ENCODE results near the gene ARHGEF4. TPM values are rescaled to one million over a fixed set of nuclear protein-coding genes. Genes with fewer than 3 reads are reported as not detected.

The ARHGEF4 gene
- total and polyA plus RNA-seq, 10 of the 15 experiments (the other 5 are each of a cell fraction or from before 2014, with no cell fraction given), result 0.02 to 0.24 (median 0.16) TPM; not detected in 6

DNA sequence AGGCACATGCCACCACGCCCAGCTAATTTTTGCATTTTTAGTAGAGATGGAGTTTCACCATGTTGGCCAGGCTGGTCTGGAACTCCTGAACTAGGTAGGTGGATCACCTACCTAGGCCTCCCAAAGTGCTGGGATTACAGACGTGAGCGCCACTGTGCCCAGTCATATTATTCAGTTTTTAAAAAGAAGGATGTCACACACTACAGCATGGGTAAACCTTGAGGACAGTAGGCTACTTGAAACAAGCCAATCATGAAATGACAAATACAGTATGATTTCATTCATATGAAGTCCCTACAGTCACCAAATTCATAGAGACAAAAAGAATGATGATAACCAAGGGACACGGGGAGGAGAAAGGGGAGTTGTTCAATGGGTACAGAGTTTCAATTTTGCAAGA is 31.1 kb upstream of the ARHGEF4 start:
- SMC1A ChIA-PET (ENCODE audit: uncharacterized antibody, unreplicated experiment), result no interaction called here
- Histone ChIP-seq H3K9ac (ENCODE audit: control insufficient read depth, insufficient read depth, low read length) (no peak overlapping the region), H3K9me3 (replicated peaks; ENCODE audit: control insufficient read depth, insufficient read depth, low read length) (no peaks in the 10 kb centered on the region), H3K4me2 (ENCODE audit: control insufficient read depth, insufficient read depth) (no peak overlapping the region), H4K20me1 (ENCODE audit: control insufficient read depth, insufficient read depth) (no peaks in the 10 kb centered on the region), H3K79me2 (ENCODE audit: control insufficient read depth, insufficient read depth, low read length) (no peaks in the 10 kb centered on the region), H3K27ac (ENCODE audit: control insufficient read depth, insufficient read depth) (no peak overlapping the region), H3K4me3 (no peak overlapping the region), H3K4me1 (ENCODE audit: control insufficient read depth, insufficient read depth, low read length) (no peaks in the 10 kb centered on the region), H3K27me3 (replicated peaks in 1 of 2; ENCODE audit: control insufficient read depth in 2 of 2, insufficient read depth in 2 of 2, low read length in 1 of 2) (no peaks in the 10 kb centered on the region), H3K36me3 (ENCODE audit: control insufficient read depth in 2 of 2, insufficient read depth in 2 of 2, low read length in 1 of 2) (no peaks in the 10 kb centered on the region), H2AFZ (ENCODE audit: control insufficient read depth, low read depth, low read length) (no peak overlapping the region)
- BruUV-seq (replicated peaks), result no TSS peak
- WGBS (ENCODE audit: insufficient coverage, insufficient replicate concordance, low lambda C conversion rate, missing lambda C conversion rate), result 39% methylated on average over 4 of the region's 4 CpGs
- RAD21 ChIA-PET (ENCODE audit: unreplicated experiment), result no interaction called here
- FAIRE-seq, result no peak
- POLR2A ChIA-PET, result no interaction called here
- CTCF ChIA-PET, result interaction anchor here (12.4 kb wide), 1 partner anchor 67 kb away, joined by 265 read pairs; no protein-coding TSS in a partner anchor
- TF ChIP-seq EP300 (IDR thresholded peaks at IDR 0.05; ENCODE audit: borderline replicate concordance in 1 of 2, control insufficient read depth in 1 of 2, low read depth in 2 of 2, low read length in 2 of 2), result no peak
- TF ChIP-seq CHD2 (IDR thresholded peaks at IDR 0.05; ENCODE audit: borderline replicate concordance, low read depth, low read length), result no peak
- TF ChIP-seq, protein P1, sequence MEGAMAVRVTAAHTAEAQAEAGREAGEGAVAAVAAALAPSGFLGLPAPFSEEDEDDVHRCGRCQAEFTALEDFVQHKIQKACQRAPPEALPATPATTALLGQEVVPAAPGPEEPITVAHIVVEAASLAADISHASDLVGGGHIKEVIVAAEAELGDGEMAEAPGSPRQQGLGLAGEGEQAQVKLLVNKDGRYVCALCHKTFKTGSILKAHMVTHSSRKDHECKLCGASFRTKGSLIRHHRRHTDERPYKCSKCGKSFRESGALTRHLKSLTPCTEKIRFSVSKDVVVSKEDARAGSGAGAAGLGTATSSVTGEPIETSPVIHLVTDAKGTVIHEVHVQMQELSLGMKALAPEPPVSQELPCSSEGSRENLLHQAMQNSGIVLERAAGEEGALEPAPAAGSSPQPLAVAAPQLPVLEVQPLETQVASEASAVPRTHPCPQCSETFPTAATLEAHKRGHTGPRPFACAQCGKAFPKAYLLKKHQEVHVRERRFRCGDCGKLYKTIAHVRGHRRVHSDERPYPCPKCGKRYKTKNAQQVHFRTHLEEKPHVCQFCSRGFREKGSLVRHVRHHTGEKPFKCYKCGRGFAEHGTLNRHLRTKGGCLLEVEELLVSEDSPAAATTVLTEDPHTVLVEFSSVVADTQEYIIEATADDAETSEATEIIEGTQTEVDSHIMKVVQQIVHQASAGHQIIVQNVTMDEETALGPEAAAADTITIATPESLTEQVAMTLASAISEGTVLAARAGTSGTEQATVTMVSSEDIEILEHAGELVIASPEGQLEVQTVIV (IDR thresholded peaks at IDR 0.05; ENCODE audit: borderline replicate concordance, partially characterized antibody), result no peak
- no peak for TF ChIP-seq STAT3 (IDR thresholded peaks at IDR 0.05; ENCODE audit: low read depth, low read length)
- TF ChIP-seq, protein P2, sequence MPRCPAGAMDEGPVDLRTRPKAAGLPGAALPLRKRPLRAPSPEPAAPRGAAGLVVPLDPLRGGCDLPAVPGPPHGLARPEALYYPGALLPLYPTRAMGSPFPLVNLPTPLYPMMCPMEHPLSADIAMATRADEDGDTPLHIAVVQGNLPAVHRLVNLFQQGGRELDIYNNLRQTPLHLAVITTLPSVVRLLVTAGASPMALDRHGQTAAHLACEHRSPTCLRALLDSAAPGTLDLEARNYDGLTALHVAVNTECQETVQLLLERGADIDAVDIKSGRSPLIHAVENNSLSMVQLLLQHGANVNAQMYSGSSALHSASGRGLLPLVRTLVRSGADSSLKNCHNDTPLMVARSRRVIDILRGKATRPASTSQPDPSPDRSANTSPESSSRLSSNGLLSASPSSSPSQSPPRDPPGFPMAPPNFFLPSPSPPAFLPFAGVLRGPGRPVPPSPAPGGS (IDR thresholded peaks at IDR 0.05; ENCODE audit: borderline replicate concordance, insufficient read depth, low read depth, low read length, poor library complexity, severe bottlenecking), result no peak
- TF ChIP-seq EED (IDR thresholded peaks at IDR 0.05; ENCODE audit: low read depth), result no peak
- TF ChIP-seq FOXM1 (IDR thresholded peaks at IDR 0.05; ENCODE audit: low read depth, low read length), result no peak
- no peak for TF ChIP-seq YY1 (IDR thresholded peaks at IDR 0.05; ENCODE audit: low read depth, low read length)
- TF ChIP-seq, protein P3, sequence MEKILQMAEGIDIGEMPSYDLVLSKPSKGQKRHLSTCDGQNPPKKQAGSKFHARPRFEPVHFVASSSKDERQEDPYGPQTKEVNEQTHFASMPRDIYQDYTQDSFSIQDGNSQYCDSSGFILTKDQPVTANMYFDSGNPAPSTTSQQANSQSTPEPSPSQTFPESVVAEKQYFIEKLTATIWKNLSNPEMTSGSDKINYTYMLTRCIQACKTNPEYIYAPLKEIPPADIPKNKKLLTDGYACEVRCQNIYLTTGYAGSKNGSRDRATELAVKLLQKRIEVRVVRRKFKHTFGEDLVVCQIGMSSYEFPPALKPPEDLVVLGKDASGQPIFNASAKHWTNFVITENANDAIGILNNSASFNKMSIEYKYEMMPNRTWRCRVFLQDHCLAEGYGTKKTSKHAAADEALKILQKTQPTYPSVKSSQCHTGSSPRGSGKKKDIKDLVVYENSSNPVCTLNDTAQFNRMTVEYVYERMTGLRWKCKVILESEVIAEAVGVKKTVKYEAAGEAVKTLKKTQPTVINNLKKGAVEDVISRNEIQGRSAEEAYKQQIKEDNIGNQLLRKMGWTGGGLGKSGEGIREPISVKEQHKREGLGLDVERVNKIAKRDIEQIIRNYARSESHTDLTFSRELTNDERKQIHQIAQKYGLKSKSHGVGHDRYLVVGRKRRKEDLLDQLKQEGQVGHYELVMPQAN (conservative IDR thresholded peaks at IDR 0.05), result no peak
- no peak for TF ChIP-seq KLF5 (IDR thresholded peaks at IDR 0.05; ENCODE audit: partially characterized antibody)
- no peak for TF ChIP-seq EZH2 (IDR thresholded peaks at IDR 0.05; ENCODE audit: borderline replicate concordance, control insufficient read depth, low read depth, low read length)
- TF ChIP-seq, protein P4, sequence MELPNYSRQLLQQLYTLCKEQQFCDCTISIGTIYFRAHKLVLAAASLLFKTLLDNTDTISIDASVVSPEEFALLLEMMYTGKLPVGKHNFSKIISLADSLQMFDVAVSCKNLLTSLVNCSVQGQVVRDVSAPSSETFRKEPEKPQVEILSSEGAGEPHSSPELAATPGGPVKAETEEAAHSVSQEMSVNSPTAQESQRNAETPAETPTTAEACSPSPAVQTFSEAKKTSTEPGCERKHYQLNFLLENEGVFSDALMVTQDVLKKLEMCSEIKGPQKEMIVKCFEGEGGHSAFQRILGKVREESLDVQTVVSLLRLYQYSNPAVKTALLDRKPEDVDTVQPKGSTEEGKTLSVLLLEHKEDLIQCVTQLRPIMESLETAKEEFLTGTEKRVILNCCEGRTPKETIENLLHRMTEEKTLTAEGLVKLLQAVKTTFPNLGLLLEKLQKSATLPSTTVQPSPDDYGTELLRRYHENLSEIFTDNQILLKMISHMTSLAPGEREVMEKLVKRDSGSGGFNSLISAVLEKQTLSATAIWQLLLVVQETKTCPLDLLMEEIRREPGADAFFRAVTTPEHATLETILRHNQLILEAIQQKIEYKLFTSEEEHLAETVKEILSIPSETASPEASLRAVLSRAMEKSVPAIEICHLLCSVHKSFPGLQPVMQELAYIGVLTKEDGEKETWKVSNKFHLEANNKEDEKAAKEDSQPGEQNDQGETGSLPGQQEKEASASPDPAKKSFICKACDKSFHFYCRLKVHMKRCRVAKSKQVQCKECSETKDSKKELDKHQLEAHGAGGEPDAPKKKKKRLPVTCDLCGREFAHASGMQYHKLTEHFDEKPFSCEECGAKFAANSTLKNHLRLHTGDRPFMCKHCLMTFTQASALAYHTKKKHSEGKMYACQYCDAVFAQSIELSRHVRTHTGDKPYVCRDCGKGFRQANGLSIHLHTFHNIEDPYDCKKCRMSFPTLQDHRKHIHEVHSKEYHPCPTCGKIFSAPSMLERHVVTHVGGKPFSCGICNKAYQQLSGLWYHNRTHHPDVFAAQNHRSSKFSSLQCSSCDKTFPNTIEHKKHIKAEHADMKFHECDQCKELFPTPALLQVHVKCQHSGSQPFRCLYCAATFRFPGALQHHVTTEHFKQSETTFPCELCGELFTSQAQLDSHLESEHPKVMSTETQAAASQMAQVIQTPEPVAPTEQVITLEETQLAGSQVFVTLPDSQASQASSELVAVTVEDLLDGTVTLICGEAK (IDR thresholded peaks at IDR 0.05; ENCODE audit: borderline replicate concordance), result no peak
- TF ChIP-seq ZNF217 (IDR thresholded peaks at IDR 0.05), result no peak
- no peak for TF ChIP-seq CBFB (IDR thresholded peaks at IDR 0.05; ENCODE audit: low read depth)
- in situ Hi-C loops (cut with MboI), result no loop called here
- DNase-seq (ENCODE audit: low read depth, low spot score), result no peak
- intact Hi-C loops (cut with micrococcal nuclease; ENCODE audit: unreplicated experiment), result no loop called here
- ATAC-seq, result no peak
